HG03159 (cell line): ENCODE measurements around the gene PSMB7.

Source experiments
- ATAC-seq: cut with Tn5 transposase; IDR thresholded peaks from one replicate; pipeline ENCODE4 v1.9.1; 2021; ENCODE audit warnings: mild to moderate bottlenecking, moderate library complexity; ENCODE audit not compliant: unreplicated experiment

PSMB7 gene

DNA sequence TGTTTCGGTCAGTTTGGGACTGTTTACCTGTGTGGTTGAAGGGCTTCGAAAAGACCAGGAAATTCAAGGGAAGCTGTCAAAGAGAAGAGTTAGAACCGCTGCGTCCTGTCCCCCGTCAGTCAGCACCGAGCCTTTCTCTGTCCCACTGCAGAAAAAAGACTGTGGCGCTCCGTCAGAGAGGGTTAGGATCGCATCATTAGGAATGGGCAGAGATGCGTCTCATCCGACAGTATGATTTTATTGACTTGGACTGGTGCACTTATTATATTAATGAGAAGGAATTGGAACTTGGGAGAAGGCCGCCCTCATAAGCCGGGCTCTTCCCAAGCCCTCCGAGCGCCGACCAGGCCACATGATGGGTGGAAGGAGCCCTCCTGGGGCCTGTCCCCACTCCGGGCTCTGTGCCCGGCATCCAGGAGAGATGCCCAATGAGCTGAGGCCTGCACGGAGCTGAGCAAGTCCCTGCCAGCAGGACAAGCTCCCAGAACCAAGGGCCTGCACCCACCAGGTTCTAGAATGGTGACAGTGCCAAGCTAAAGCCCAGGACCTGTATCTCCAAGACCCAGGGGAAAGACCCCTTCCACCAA, 85.9 kb downstream of the PSMB7 start:
- ATAC-seq, result no peak

DNA sequence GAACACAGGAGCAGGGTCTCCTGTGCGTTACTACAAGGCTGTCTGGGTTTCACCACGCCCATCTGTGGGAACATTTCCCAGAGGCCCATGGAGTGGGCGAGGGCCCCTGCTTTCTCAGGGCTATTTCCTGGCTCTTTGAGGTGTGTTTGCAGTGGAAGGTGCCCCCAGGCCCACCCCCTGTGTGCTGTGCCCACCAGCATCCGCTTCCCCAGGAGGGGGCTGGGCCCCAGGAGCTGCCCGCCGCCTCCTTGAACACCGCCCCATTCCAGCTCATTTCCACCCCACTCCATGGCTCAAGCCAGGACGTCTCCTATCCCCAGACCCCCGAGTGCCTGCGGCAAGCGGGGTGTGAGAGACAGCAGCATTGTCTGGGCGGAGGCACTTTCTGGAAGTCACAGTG, 87.0 kb downstream of the PSMB7 start:
- no peak for ATAC-seq

DNA sequence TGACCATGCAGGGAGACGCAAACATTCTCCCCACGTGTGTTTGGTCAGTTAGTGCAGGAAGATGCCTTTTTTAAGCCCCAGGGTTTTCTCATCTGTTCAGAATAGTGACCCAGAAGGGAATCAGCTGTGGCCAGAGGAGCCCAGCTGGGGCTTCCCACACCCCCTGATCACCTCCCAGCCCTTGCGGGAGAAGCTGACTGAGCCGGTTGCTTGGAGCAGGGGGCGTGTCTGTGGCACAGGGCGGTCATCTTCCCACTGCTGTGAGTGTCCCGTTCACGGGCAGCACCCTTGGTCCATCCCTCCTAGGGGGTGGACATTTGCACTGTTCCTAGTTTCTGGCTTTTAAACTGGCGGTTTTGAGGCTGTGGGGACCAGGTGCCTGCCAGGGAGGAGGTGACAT, 87.8 kb downstream of the PSMB7 start:
- no peak for ATAC-seq

DNA sequence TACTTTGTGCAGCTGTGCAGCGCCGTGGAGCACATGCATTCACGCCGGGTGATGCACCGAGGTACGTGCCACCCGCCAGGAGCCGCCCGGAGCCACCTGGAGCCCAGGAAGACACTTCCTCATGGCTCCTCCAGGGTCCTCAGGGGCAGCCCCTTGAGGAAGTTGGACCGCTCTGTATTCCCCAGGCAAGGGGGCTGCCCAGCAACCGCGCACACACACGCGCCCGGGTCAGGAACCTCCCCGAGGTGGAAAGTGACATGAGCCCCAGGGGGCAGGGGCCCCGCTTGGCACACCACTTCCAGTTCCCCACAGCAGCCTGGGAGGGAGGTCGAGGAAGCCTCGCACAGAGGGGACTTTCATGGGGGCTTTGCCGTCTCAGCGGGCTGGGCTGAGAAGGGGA, 88.9 kb downstream of the PSMB7 start:
- ATAC-seq, result no peak

DNA sequence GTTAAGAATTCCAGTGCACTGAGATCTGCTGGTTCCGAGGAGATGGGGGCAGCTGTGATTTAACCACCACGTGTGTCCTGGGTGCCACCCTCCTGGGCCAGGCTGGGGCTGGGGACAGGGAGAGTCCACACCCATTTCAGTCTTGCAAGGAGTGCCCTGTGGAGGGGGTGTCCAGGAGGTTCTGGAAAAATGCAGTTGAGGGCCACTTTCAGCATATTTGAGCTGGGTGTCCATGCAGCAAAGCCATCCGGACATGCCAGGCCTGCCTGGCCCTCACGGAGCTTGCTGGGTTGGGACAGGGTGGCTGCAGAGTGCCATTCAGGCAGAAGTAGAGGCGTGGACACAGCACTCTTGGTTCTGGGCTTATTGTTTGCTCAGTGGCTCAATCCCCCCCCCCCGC, 89.4 kb downstream of the PSMB7 start:
- ATAC-seq, result no peak

DNA sequence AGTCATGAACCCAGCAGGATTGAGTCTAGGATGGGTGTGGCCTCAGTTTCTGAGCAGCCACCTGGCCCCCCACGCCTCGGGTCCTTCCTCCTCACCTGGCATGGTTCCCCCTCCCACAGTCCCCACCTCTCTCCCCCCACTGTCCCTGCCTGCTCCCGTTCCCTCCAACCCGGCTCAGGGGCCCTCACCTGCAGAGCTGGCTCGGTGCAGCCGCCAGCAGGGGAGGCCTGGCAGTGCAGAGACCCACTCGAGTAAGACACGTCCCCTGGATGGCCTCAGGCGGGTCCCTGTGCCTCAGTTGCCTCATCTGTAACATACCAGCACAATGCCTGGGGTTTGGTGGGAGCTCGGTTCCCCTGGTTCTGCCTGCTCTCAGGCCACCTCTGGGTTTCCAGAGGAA, 91.3 kb downstream of the PSMB7 start:
- ATAC-seq, result no peak

DNA sequence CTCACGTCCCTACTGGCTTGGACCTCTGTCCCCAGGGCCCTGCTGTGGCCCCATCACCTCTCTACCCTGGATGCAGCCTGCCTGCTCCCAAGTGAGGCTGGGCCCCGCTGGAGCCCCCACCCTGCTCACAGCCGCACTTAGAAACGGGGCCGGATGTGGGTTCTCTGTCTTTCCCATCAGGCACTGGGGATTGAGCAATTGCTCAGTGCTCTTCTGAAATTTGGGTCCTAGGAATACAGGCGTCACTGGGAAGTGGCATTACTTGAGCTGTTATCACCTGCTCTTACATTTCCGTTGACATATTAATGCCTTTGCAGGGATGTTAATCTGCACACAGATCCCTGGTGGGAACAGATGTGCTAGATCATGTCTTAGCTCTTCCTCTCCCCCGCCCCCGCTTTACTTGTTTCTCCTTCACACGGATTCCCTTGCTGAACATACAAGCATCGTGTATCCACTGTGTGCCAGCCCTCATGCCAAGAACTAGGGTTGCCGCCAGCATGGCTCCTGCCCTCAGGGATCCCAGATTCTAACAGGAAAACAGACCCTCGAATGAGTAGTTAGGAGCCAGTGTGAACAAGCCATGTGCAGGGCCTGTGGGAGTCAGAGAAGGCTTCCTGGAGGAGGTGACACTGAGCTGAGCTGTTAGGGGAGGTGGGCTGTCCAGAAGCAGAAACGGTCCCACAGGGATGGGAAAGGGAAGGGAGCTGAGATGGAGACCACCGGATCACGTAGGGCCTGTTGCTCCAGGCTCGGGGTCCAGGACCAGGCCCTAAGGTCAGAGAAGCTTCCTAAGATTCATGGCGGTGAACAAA, 92.4 kb downstream of the PSMB7 start:
- no peak for ATAC-seq

DNA sequence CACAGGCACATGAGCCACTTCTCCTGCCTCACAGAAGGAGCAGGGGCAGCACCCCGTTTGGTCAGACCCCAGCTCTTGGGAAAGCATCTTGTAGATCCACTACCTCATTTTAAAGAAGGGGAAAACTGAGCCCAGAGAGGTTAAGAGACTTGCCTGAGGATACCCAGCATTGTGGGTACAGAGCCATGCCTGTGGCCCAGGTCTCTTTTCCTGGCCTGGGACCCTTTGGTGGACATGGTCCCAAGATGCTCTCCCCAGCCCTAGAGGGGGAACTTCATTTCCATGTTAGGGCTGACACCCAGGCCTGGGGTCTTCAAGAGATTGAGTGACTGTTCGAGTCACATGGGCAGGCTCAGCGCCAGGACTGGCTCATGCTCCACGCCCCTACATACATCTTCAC, 93.3 kb downstream of the PSMB7 start:
- no peak for ATAC-seq

DNA sequence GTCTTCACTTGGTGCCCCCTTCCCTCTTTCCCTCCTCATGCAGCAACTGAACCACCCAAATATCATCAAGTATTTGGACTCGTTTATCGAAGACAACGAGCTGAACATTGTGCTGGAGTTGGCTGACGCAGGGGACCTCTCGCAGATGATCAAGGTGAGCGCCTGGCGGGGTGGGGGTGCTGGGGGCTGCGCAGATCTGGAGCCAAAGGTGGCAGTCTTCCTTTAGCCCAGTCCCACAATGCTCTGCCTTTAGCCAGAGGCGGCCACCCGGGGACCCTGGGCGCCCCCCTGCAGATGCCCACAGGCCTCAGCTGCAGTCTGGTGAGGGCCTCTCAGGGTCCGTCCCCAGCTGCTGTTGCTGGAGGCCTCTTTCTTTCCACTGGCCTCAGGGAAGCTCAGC, 93.8 kb downstream of the PSMB7 start:
- no peak for ATAC-seq

DNA sequence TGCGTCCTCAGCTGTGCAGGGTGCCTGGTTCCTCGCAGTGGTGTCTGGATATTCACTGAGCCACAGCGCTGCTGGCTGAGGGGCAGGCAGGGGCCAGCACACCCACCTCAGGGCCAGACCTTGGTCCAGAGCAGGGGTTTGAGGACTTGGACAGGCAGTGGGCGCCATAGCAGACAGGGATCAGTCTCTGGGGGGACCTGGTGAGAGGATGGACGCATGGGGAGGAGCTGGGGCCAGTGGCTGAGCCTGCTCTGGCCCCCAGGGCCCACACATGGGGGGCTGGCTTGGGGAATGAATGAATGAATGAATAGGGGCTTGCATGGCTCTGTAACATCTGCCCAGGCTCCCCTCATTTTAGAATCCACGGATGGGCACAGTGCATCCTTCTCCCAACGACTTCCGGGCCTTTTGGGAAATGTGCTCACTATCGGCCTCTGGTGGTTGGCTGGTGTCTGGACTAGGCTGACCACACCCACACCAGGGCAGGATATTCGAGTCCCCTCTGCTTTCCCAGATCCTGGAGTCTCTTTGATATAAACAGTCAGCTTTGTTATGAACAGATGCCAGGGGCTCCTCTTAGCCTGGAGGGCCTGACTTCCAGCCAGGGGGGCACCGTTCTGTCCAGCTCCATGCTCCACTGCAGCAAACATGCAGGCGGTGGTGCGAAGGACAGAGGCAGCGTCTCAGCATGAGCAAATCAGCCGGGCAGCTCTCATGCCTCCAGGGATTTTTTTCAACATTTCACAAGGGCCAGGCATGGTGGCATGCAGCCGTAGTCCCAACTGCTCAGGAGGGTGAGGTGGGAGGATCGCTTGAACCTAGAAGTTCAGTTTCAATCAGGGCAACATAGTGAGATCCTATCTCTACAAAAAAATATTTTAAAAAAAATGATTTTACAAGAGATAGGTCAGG, 94.9 kb downstream of the PSMB7 start:
- no peak for ATAC-seq

DNA sequence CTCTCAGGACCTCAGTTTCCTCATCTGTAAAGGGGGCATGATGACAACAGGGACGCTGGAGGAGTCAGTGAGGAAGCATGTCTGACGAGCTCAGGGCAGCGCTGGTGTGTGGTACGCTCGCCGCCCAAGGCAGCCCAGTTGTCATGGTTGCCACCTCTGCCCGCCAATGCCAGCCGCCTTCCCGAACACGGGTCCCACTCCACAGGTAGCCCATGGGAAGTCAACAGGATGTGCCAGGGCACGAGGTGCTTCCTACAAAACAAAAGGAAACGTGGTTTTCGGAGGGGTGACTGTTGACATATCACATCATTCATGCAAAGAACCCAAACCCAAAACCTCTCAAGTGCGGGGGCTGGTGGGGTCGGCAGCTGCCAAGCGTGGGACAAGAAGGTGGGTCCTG, 99.4 kb downstream of the PSMB7 start:
- no peak for ATAC-seq

DNA sequence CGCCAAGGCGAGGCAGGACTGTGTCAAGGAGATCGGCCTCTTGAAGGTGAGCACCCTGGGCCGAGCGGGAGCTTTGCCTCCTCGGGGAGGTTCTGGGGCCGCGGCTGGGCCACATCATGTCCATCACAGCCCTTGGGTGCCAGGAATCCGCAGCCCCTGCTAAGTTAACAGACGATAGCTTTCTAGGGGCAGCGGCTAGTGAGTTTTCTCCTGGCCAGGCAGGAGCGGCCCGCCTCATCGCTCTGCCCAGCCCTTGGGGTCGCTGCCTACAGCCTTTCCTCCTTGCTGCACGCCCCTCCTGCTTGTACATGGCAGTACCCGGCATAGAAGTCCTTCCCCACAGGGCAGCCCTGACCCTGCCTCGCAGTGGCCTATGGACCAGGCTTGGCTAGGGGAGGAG, 101.3 kb downstream of the PSMB7 start:
- ATAC-seq, result no peak

DNA sequence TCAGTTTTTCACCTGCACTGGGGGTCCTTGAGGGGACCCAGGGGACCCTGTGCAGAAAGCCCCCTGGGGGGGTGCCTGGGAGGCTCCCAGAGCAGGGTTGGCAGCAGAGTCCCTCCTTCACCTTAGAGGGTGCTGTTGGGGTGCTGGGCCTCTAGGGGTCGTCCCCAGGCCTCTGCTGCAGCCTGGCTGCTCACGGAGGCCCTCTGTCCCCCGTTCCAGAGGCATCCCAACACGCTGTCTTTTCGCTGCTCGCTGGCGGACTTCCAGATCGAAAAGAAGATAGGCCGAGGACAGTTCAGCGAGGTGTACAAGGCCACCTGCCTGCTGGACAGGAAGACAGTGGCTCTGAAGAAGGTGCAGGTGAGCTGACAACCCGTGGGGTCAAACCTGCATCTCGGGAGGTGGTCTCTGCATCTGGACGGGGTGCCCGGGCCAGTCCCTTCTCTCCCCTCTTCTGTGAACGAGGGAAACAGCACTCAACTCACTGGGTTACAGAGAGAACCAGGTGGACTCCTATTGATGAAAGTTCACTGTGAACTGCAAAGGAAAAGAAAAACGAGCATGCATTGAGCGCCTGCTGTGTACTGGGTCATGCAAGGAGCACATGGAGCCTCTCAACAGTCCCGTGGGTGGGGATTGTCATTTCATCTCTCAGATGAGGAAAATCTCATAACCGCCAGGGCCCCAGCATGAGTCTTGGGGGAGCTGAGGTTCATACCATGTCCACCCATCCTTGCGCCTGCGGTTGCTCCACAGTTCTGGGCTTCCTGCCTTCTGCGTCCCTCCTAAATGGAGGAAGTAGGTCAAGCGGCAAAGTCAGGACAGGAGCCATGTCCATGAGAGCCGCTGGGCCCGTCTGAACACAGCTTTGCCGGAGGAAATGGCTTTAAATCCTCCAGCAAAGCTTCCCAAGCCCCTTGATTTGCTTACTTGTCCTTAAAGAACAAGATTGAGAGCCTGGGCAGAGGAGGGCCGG, 102.7 kb downstream of the PSMB7 start:
- no peak for ATAC-seq

DNA sequence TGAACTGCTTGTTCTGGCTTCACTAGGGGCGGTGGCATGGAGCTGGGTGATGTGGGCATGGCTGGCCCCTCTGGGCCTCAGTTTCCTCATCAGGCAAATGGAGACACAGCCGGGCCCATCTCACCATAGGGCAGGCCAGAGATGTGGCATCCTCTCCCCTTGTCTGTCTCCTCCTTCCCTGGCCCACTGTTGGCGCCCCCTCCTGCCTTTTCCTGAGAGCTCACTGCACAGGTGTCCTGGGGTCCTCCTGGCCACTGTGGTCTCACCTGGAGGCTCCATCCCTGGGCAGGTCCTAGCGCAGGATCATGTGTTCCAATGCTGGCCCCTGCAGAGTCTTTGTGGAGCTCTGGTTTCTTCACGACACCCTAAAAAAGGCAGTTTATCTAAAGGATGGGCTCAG, 104.0 kb downstream of the PSMB7 start:
- no peak for ATAC-seq

DNA sequence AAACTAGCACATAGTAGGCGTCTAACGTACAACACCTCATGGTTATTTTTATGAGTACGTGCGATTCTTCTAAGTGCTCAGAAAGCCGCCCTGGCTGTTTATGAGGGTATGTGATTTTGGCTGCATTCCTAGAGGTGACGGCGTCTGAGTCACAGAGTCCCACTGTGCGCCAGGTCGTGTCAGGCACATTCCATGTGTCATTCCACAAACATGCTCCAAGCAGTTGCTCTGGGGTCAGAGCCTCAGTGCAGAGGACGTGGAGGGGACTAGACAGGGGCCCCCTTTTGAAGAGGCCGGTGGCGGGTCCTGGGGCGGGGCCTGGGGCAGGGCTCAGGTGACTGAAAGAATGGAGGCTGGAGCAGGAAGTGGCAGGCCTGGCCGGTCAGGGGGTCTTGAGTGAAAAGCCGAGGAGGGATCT, 105.6 kb downstream of the PSMB7 start:
- ATAC-seq, result no peak

DNA sequence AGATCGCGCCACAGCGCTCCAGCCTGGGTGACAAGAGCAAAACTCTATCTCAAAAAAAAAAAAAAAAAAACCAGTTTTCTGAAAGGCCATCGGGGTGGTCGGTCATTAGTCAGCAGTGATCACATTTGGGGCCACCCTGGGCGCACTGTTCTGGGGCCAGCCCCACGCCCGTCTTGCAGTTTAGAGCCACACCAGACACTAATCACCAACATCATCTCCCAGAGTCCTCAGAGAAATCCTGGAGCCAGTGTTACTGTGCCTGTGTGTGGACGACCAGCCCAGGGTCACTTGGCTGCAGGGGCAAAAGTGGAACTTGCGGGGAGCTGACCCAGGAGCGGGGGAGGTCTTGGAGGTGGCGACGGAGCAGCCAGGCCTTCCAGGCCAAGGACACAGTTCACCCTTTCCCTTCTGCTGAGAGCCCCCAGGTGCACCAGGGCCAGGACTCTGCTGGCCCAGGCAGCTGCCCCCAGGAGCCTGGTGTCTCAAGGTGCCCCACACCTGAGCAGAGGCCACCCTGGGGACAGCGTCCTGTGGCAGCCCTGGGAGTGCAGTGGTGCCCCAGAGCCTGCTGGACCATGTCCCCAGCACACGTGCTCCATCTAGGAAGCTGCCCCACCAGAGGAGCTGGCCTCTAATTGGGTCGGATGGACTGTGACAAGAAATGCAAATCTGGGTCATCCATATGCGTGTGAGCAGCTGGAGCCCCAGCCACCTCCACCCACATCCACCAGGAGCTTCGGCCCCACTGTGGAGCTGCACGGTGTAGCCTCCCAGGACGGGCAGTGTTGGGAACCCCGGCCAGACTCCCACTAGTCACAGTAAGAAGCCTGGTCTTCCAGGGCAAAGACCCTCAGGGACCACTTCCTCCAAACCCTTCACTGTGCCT, 106.4 kb downstream of the PSMB7 start:
- ATAC-seq, result no peak

DNA sequence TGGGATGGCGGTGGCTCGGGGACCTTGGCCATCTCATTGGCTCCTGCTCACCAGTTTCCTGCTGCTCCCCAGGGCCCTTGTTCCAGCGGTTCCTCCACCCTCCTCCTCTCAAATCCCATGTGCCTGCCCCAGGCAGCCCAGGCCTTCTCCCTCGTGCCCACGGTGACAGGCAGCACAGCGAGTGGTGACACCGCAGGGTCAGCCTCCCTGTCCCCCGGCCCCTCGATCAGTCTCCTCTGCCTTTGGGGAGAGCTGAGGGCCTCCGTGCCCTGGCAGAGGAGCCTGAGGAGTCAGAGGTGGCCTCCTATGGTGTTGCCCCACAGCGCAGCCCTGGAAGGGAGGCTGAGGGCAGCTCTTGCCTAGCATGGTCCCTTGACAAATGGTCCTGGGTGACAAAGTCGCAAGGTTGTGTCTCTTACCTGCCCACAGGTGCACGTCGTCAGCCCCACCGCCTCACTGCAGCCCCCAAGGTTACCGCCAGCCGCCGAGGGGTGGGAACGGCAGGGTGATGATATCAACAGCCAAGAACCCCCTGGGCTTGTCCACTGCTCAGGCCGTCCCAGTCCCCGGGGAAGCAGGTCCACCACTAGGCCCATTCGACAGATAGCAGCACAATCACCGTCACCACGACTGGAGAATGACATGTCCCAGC, 107.7 kb downstream of the PSMB7 start:
- no peak for ATAC-seq

DNA sequence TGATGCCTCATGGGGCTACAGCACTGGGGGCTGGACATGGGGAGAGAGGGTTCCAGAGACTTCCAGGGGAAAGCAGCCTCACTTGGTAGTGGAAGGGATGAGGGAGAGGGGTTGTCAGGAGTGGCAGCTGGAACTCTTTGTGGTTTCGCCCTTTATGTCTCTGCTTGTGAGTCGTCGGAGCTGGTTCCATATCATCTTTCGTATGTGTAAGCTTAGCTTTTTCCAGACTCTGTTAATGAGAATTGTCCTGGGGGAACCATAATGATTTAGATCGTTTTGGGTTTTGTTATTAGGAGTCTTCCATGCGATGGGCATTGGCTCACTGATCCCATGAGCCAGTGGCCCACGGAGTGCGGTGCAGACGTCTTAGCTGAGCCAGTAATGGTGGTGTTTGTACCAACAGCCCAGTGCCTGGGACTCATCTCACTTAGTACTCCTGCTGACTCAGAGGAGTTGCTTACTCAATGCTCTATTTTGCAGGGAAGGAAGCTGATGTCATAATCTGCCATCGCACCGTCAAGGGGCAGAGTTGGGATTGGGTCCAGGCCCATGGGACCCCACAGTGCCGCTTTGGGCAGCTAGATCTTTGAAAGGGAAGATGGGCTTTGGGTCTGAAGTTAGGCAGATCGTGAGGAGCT, 109.0 kb downstream of the PSMB7 start:
- no peak for ATAC-seq

DNA sequence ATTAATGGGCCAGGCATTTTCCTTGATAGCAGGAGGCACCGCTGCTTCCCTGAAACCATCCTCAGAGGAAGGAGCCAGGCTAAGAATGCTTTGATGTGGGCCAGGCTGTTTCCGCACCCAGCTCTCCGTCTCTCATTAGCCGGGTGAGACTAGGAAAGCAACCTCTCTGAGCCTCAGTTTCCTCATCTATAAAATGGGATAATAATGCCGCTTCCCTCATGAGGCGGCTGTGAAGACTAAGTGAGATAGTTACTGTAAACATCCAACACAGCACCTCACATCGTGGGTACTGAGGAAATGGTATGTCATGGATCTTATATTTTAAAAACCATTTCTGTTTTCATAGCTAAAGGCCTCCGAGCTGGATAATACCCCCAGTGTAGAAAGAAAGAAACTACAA, 111.0 kb downstream of the PSMB7 start:
- ATAC-seq, result no peak
